Activated T-cell treated with anti-CD3 and anti-CD28 coated beads, Interleukin-2, amount 50 U/mL, for 4 hours (primary cell): ENCODE results near the gene DENND6A. TPM values are rescaled to one million over a fixed set of nuclear protein-coding genes. Genes with fewer than 3 reads are reported as not detected.
A peak's percentile ranks its signal among the peaks of the same experiment; 100 is the strongest.
"Not testable (repeated sequence)": the region's sequence is repeated elsewhere in the genome, so short reads cannot be mapped to it uniquely, and the experiment has no call there.

ENCODE experiments used
- ATAC-seq, 2 donors: fragments of 200-7000 bp; cut with Tn5 transposase; one replicate each; pipeline ENCODE4 v1.10.0; 2021
- DNase-seq: peaks from one replicate; pipeline ENCODE4 v3.0.0-alpha.2; 2020
- H3K27me3 Mint-ChIP-seq: one replicate; pipeline ENCODE4 v1.8.0; 2021; ENCODE audit warnings: low read depth, mixed read lengths
- H3K36me3 Mint-ChIP-seq: one replicate; pipeline ENCODE4 v1.8.0; 2022; ENCODE audit warnings: mixed read lengths; ENCODE audit not compliant: insufficient read depth
- H3K4me1 Mint-ChIP-seq: one replicate; pipeline ENCODE4 v1.8.0; 2021; ENCODE audit warnings: low read depth, mixed read lengths
- H3K4me3 Mint-ChIP-seq: one replicate; pipeline ENCODE4 v1.8.0; 2021; ENCODE audit warnings: mild to moderate bottlenecking, moderate library complexity, mixed read lengths
- H3K9me3 Mint-ChIP-seq: one replicate; pipeline ENCODE4 v1.8.0; 2021; ENCODE audit warnings: mixed read lengths
- total RNA-seq, 3 donors: library from RNA; stranded (reverse); gene quantifications; one replicate each; pipeline ENCODE4 v1.2.1, GENCODE V29; 2021

DENND6A gene
- total RNA-seq, 3 donors from 2014 or later = 9.4 to 12.0 (median 11.9) TPM

DNA sequence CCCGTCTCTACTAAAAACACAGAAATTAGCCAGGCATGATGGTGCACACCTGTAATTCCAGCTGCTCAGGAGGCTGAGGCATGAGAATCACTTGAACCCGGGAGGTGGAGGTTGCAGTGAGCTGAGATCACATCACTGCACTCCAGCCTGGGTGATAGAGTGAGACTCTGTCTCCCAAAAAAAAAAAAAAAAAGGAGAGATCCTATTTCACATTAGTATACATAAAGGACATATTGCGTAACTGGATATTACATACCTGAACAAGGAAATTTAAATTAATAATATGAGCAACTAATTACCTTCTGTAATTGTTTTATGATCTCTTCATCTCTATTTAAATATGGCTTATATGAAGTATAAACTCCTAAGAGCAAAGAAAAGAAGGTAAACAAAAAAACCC lies 58.6 kb downstream of the DENND6A start:
- H3K9me3 Mint-ChIP-seq, H3K4me3 Mint-ChIP-seq, DNase-seq, H3K4me1 Mint-ChIP-seq, ATAC-seq, H3K27me3 Mint-ChIP-seq: not testable (repeated sequence)
- H3K36me3 Mint-ChIP-seq = peaks cover 32% of the 10 kb centered on the region

- DNase-seq (no peak), ATAC-seq (no peak)
- no peaks in the 10 kb centered on the region for H3K9me3 Mint-ChIP-seq
- peaks cover 27% of the 10 kb centered on the region for H3K36me3 Mint-ChIP-seq
- H3K27me3 Mint-ChIP-seq = no peaks in the 10 kb centered on the region
- no peak overlapping the region for H3K4me3 Mint-ChIP-seq
- H3K4me1 Mint-ChIP-seq = no peaks in the 10 kb centered on the region
Observed at GRCh38 chr3:57627976-57628375, 64.9 kb downstream of the DENND6A start.

DNA sequence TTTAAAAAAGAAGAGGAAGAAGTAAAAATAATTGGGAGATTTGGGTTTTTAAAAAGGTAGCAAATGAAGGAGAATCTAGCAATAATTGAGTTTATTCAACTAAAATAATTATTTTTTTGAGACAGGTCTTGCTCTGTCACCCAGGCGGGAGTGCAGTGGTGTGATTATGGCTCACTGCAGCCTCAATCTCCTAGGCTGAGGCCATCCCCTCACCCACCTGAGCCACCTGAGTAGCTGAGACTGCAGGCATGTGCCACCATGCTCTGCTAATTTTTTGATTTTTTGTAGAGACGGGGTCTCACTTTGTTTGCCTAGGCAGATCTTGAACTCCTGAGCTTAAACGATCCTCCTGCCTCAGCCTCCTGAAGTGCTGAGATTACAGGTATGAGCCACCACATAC lies 68.1 kb downstream of the DENND6A start:
- DNase-seq (no peak), ATAC-seq (no peak)
- Mint-ChIP-seq H3K36me3 (peaks cover 23% of the 10 kb centered on the region), H3K27me3 (no peaks in the 10 kb centered on the region), H3K4me1 (no peaks in the 10 kb centered on the region), H3K9me3 (no peaks in the 10 kb centered on the region), H3K4me3 (no peak overlapping the region)

GRCh38 chr3:57622362-57622761 lies 70.5 kb downstream of the DENND6A start:
- H3K9me3 Mint-ChIP-seq = no peaks in the 10 kb centered on the region
- H3K36me3 Mint-ChIP-seq = peaks cover 15% of the 10 kb centered on the region
- H3K27me3 Mint-ChIP-seq = no peaks in the 10 kb centered on the region
- ATAC-seq = no peak
- no peak overlapping the region for H3K4me3 Mint-ChIP-seq
- DNase-seq = no peak
- H3K4me1 Mint-ChIP-seq = no peaks in the 10 kb centered on the region

GRCh38 chr3:57617739-57618138 lies 75.1 kb downstream of the DENND6A start:
- DNase-seq (no peak), ATAC-seq (no peak)
- H3K27me3 Mint-ChIP-seq = no peaks in the 10 kb centered on the region
- H3K9me3 Mint-ChIP-seq = no peaks in the 10 kb centered on the region
- no peaks in the 10 kb centered on the region for H3K4me1 Mint-ChIP-seq
- peaks cover 7% of the 10 kb centered on the region for H3K36me3 Mint-ChIP-seq
- no peak overlapping the region for H3K4me3 Mint-ChIP-seq

GRCh38 chr3:57616233-57616632 lies 76.6 kb downstream of the DENND6A start:
- no peak for DNase-seq
- Mint-ChIP-seq H3K4me1 (peaks cover 2% of the 10 kb centered on the region), H3K36me3 (peaks cover 5% of the 10 kb centered on the region), H3K27me3 (no peaks in the 10 kb centered on the region), H3K4me3 (no peak overlapping the region), H3K9me3 (no peaks in the 10 kb centered on the region)
- no peak for ATAC-seq

DNA sequence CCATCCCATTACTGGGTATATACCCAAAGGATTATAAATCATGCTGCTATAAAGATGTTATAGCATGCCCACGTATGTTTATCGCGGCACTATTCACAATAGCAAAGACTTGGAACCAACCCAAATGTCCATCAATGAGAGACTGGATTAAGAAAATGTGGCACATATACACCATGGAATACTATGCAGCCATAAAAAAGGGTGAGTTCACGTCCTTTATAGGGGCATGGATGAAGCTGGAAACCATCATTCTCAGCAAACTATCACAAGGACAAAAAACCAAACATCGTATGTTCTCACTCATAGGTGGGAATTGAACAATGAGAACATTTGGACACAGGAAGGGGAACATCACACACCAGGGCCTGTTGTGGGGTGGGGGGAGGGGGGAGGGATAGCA lies 81.0 kb downstream of the DENND6A start:
- not testable (repeated sequence) for ATAC-seq, H3K4me3 Mint-ChIP-seq, DNase-seq, H3K4me1 Mint-ChIP-seq, H3K9me3 Mint-ChIP-seq, H3K27me3 Mint-ChIP-seq
- peaks cover 18% of the 10 kb centered on the region for H3K36me3 Mint-ChIP-seq

DNA sequence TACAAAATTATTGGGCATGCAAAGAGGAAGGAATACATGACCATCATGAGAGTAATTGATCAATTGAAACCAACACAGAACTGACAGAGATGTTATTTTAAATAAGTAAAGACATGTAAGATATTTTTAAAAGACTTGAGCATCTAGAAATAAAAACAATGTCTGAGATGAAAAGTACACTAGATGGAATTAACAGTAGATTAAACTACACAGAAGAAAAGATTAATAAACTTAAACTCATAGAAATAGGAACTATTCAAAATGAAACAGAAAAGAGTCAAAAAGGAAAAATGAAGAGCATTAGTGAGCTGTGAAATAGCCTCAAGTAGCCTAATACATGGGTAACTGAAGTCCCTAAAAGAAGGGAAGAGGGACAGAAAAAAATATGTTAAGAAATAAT lies 87.2 kb downstream of the DENND6A start:
- Mint-ChIP-seq H3K4me3 (no peak overlapping the region), H3K36me3 (peaks cover 34% of the 10 kb centered on the region), H3K9me3 (peaks cover 14% of the 10 kb centered on the region), H3K27me3 (no peaks in the 10 kb centered on the region), H3K4me1 (no peaks in the 10 kb centered on the region)
- no peak for ATAC-seq
- DNase-seq = no peak

- Mint-ChIP-seq H3K27me3 (no peaks in the 10 kb centered on the region), H3K9me3 (peaks cover 14% of the 10 kb centered on the region), H3K4me1 (no peaks in the 10 kb centered on the region), H3K4me3 (no peak overlapping the region), H3K36me3 (peaks cover 34% of the 10 kb centered on the region)
- DNase-seq (no peak), ATAC-seq (no peak)
Observed at GRCh38 chr3:57604971-57605370, 87.9 kb downstream of the DENND6A start.

DNA sequence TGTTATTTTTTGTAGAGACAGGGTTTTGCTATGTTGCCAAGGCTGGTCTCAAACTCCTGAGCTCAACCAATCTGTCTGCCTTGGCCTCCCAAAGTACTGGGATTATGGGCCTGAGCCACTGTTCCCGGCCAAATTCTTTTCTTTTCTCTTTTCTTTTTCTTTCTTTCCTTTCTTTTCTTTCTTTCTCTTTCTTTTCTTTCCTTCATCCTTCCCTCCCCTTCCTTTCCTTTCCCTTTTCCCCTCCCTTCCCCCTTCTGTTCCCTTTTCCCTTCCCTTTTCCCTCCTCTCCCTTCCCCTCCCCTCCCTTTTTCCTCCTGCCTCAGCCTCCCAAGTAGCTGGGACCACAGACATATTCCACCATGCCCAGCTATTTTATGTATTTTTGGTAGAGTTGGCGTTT lies 92.7 kb downstream of the DENND6A start:
- H3K4me1 Mint-ChIP-seq = peaks cover 20% of the 10 kb centered on the region

GRCh38 chr3:57598765-57599360 lies 94.0 kb downstream of the DENND6A start:
- Mint-ChIP-seq H3K4me1 (peaks cover 34% of the 10 kb centered on the region), H3K36me3 (peaks cover 11% of the 10 kb centered on the region), H3K27me3 (no peaks in the 10 kb centered on the region), H3K4me3 (peak overlapping the region; percentile 96), H3K9me3 (no peaks in the 10 kb centered on the region)
- ATAC-seq = no peak
- DNase-seq = no peak

More for the DNA sequence above, 92.7 kb downstream of the DENND6A start:
- Mint-ChIP-seq H3K4me3 (no peak overlapping the region), H3K36me3 (peaks cover 7% of the 10 kb centered on the region), H3K9me3 (no peaks in the 10 kb centered on the region), H3K27me3 (no peaks in the 10 kb centered on the region)
- ATAC-seq = no peak
- DNase-seq = no peak

DNA sequence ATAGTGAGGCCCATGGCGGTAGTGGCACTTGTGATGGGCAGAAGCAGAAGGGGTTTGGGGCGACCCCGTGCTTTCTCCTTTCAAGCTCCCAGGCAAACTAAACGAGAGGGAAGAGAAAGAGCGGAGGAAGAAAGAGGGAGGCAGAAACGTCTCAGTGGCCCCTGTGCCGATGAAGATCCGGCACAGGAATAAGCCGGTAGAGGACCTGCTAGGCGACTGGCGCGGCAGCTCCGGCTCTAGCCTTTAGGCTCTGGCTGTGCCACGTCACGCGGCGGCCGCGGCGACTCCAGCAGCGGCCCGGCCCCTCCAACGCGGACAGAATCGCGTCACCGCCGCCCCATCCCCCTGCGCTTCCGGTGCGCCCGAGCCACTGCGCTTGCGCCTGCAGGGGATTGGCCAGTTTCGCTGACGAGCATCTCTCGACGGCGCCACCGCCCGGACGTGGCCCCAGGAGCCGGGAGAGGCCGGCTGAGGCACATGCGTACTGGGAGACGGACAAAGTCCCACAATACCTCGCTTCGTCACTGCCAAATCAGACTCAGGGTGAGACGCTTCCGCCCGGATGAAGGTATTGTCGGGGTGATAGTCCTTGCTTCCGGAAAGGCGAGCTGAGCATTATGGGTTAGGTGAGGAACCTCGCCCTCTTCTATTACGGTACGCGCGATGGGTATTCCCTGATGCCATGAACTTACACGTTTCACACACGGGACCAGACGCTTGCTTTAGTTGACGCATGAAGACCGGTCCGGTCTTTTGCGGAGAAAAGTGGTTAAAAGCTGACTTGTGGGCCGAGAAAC lies 95.6 kb downstream of the DENND6A start, which contains the start of gene ARF4:
ARF4 (minus strand) TSS at position 218 of the 797 bp plus-strand sequence; CDS start at position 14, 204 bp downstream.
- peak within 1 kb of the TSS; percentile 96 for H3K4me3 Mint-ChIP-seq
- H3K4me1 Mint-ChIP-seq = peaks cover 47% of the 10 kb centered on the region
- no peaks in the 10 kb centered on the region for H3K9me3 Mint-ChIP-seq
- DNase-seq (peak; percentile 98), ATAC-seq (peak; percentile 89 to 95)
- no peaks in the 10 kb centered on the region for H3K27me3 Mint-ChIP-seq
- peaks cover 12% of the 10 kb centered on the region for H3K36me3 Mint-ChIP-seq

DNA sequence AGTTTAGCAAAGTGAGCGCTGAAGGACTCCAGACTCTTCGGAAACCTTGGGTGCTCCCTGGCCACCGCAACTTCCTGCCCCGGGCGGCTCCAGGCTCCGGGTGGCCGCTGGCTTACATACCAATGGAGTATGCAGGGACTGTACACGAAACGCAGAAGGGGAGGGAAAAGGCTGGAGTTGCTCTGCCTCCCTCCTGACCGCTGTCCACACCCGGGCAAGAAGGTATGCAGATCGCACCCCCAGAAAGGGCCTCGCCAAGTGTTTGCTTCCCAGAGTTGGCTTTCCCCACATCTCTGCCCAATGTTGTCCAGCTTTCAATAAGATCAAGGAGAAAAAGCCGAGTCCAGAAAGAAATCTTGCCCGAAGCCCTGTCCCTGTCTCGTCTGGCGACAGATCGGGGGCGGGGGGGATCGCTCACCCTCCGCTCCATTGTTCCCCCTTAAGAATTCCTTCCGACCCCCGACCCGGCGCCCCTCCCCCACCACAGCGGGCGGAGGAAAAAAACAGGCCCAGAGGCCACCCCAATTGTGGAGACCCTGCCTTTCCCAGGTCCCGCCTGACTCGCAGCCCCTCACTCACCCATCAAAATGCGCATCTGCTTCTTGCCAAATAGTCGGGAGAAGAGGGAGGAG lies 96.3 kb downstream of the DENND6A start:
- Mint-ChIP-seq H3K4me3 (peak overlapping the region; percentile 96), H3K27me3 (no peaks in the 10 kb centered on the region), H3K4me1 (peaks cover 52% of the 10 kb centered on the region), H3K9me3 (no peaks in the 10 kb centered on the region), H3K36me3 (peaks cover 14% of the 10 kb centered on the region)
- ATAC-seq (no peak), DNase-seq (peak; percentile 32)

DNA sequence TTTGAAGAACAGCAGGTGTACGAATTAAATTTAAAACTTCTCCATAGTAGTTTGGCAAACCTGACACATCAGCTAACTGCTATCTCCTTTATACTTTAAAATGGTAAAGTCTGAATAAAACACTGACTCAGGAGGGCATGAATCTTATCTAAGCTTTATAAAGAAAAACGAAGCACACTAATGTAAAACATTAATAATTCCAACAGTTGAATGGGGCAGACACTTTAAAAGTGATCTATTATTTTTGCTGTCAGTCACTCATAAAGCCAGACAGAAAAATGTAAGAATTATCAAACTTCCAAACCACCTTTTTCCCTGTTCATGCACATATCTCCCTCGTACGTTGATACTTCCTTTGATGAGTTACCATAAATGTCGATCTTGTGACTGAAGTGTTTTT lies 98.3 kb downstream of the DENND6A start:
- Mint-ChIP-seq H3K4me3 (peak overlapping the region; percentile 96), H3K27me3 (no peaks in the 10 kb centered on the region)

More for the DNA sequence above, 98.3 kb downstream of the DENND6A start:
- DNase-seq = no peak
- Mint-ChIP-seq H3K4me1 (peaks cover 53% of the 10 kb centered on the region), H3K36me3 (peaks cover 18% of the 10 kb centered on the region), H3K9me3 (no peaks in the 10 kb centered on the region)
- no peak for ATAC-seq
